ENCODE measurements around the gene PNMA8B.
A peak's percentile ranks its signal among the peaks of the same experiment; 100 is the strongest.
"Not testable (repeated sequence)": the region's sequence is repeated elsewhere in the genome, so short reads cannot be mapped to it uniquely, and the experiment has no call there.

The PNMA8B gene

GRCh38 chr19:46513461-46514236 is 18.0 kb upstream of the PNMA8B start:
- DNase-seq: peak; percentile 74

GRCh38 chr19:46511237-46511636 is 15.6 kb upstream of the PNMA8B start:
- no peak for DNase-seq

- DNase-seq: no peak
Observed at GRCh38 chr19:46508206-46508605, 12.5 kb upstream of the PNMA8B start.

DNA sequence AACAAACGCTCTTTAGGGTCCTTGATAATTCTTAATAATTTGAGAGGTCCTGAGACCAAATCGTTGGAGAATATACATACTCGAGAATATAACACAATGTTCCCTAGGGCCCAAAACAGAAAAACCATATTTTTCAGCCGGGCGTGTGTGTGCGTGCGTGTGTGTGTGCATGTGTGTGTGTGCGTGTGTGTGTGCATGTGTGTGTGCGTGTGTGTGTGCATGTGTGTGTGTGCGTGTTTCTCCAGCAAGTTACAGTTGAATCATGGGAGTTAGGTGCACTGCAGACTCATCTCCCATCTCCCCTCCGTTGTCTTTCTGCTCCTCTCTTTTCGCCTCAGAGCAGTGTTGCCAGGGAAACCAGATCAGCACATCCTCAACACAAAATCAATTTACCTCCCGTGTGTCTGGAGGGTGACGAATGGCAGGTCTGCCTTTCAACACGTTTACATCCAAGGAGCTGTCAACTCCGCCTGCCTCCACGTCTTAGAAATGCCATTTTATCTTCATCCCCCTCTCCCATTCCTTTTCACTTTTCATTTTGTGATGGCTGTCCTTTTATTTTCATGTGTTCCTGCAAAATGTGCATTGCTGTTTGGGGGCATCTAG is 8.3 kb upstream of the PNMA8B start:
- no peak for DNase-seq

DNA sequence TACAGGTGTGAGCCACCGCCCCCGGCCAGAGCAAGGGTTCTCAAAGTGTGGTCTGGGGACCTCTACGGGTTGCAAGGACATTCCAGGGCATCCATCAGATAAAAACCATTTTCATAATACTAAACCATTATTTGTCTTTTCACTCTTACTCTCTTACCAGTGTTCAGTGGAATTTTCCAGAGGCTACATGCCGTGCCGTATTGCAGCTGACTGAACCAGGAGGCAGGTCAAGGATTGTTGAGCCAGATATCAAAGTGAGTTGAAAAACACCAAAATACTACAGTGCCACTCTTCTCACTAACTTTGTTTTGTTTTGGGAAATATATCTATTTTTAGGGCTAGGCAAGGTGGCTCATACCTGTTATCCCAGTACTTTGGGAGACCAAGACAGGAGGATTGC is 7.2 kb upstream of the PNMA8B start:
- no peak for DNase-seq

DNA sequence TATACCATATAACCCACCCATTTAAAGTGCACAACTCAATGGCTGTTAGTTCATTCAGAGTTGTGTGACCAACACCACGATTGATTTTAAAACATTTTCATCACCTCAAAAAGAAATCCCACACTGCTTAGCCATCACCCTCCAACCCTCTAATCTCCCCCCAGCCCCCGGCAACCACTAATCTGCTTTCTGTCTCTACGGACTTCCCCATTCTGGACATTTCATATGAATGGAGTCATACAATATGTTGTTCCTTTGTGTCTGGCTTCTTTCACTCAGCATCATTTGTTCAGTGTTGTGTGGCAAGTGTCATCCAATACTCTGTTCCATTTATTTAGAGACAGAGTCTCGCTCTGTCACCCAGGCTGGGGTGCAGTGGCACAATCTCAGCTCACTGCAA is 4.0 kb upstream of the PNMA8B start:
- DNase-seq: no peak

DNA sequence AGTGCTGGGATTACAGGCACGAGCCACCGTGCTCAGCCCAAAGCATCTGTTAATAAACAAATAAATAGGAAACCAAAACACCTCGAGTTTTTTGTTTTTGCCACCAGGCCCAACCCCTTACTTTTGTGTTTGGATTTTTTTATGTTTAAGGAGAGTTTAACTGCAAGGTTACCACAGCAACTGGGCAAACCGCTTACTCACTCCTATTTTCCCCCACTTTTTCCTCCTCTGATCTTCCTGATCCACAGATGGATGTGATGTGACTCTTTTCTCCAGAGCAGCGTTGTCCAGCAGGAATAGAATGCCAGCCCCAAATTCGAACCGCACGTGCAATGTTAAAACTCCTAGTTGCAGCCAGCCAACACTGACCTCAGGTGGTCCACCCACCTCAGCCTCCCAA is 2.1 kb upstream of the PNMA8B start:
- no peak for DNase-seq

DNA sequence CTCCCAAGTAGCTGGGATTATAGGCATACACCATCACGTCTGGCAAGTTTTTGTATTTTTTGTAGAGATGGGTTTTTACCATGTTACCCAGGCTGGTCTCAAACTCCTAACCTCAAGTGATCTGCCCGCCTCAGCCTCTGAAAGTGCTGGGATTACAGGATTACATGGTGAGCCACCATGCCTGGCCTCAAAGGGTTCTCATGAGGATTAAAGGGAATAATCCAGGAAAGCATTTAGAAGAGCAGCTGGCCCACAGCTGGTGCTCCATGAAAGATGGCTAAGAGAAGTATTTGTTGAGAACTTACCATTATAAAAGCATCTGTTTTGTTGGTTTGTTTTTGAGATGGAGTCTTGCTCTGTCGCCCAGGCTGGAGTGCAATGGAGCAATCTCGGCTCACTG is 1.2 kb upstream of the PNMA8B start:
- DNase-seq: not testable (repeated sequence)

DNA sequence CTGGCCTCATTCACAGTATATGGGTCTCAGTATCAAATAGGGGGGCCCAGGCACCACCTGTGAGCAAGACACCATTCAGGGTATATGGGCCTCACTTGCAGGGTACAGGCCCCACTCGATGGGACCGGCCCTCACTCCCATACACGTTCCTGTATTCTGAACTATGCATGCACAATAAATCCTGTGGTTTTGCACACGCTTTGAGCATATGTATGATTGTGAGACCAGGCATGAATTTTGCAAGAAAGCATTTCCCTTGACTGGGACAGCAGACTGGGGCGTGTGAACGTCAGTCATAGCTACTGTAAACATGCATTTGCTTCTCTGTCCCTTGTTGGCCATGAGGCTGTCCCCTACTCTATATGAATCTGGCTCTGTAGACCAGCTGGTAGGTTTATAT is 637 bp upstream of the PNMA8B start:
- DNase-seq: peak; percentile 33

DNA sequence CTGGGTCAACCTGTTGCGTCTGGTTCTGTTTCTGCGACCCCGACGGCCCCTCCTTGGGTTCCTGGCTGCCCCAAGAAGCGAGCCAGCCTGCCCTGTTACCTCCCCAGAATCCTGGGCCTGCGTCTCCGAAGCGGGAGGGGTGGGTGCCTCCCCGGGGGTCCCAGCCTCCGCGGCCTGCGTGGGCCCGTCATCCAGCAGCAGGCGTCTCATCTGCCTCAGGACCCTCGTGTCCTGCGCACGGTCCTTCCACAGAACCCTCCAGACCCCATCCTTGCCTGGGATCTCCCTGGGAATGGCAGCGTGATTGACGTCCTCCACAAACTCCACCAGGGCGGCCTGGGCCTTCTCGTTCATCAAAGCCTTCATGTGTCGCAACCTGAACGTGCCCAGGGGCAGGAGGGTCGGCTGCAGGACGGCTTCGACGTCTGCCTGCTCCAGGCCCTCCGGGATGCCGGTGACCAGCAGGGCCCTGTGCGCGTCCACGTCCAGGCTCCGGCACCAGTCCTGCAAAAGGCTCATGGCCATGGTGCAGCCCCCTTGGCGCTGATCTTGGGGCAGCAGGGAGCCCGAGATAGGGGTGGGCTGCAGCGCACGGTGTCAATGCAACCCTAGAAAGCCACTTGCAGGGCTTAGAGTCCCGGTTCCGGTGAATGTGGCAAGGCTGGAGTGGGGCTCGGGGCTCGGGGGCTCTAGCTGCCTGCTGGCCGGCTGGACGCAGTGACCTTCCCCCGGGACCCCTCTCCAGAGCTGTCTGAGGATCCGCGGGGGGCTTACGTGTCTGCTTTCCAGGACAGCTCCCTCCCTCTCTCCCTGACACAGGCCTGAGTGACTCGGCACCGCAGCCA is 504 bp downstream of the PNMA8B start:
- DNase-seq: no peak

DNA sequence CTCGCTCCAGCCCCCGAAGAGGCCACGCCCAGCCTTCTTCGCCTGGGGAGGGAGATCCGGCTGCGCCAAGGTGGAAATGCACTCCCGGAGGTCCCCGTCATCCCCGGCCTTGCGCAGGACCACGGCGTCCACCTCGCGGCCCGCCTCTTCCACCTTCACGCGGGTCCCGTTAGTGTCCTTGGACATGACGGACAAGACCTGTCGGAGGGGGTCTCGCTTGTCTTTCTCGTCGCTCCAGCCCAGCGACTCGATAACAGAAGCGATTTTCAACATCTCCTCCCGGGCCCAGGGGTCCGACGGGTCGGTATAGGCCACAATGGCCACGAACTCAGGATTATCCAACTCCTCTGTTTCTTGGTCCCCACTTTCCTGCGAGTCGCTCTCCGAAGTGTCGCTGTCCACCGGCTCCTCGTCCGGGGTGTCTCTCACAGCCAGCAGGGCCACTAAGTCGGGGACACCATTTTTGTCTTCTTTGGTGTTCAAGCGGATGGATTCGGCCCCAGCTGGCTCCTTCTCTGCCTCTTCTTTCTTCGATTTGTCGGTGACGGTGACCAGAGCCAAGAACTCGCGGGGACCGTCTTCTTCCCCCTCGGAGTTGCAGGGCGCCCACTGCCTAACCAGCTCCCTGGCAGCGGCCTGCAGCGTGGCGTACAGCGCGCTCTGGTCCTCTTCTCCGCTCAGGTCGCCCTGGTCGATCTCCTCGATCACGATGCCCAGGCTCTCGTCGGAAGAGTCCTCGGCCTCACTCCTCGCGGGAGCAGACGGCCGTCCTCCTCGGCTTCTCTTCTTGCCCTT is 1.3 kb downstream of the PNMA8B start:
- no peak for DNase-seq

- no peak for DNase-seq
Observed at GRCh38 chr19:46493236-46494145, 2.2 kb downstream of the PNMA8B start.

- DNase-seq: no peak
Observed at GRCh38 chr19:46492841-46493235, 2.8 kb downstream of the PNMA8B start.

- DNase-seq: no peak
Observed at GRCh38 chr19:46491975-46492682, 3.5 kb downstream of the PNMA8B start.

- no peak for DNase-seq
Observed at GRCh38 chr19:46490774-46491173, 4.9 kb downstream of the PNMA8B start.

GRCh38 chr19:46489445-46490272 is 6.0 kb downstream of the PNMA8B start:
- DNase-seq: peak; percentile 78

- no peak for DNase-seq
Observed at GRCh38 chr19:46488551-46488950, 7.1 kb downstream of the PNMA8B start.

DNA sequence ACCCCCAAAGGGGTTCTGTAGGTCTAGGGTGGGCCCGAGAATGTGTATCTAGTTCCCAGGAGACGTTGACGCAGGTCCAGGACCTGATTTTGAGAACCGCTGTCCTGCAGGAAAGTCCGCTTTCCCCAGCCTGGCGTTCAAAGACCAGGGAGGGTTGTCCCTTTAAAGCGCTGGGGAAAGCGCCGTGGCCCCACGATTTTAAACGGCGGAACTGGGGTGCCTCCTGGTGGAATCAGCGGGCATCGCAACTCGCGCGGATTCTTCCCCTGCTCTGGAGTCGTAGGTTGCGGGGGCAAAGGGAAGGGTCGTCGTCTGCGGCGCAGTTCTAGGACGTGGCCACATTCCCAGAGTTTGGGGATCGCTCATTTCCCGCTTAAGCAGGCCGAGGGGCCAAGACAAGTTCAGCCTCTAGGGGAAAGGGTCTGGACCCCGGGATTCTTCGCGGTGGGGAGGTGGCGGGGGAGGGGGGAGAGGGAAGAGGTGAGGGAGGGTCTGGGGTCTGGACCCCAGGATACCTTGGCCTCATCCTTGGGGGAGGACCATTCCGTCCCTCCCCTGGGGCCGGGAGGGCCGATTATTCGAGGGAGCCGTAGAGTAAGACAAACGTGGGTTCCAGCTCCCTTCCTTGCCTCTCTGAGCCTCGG is 7.7 kb downstream of the PNMA8B start:
- peak; percentile 68 for DNase-seq

GRCh38 chr19:46487178-46487801 is 8.4 kb downstream of the PNMA8B start:
- DNase-seq: no peak

Measured in fibroblast of skin of abdomen (primary cell).